ENCODE results near the gene LPCAT1.

DNA sequence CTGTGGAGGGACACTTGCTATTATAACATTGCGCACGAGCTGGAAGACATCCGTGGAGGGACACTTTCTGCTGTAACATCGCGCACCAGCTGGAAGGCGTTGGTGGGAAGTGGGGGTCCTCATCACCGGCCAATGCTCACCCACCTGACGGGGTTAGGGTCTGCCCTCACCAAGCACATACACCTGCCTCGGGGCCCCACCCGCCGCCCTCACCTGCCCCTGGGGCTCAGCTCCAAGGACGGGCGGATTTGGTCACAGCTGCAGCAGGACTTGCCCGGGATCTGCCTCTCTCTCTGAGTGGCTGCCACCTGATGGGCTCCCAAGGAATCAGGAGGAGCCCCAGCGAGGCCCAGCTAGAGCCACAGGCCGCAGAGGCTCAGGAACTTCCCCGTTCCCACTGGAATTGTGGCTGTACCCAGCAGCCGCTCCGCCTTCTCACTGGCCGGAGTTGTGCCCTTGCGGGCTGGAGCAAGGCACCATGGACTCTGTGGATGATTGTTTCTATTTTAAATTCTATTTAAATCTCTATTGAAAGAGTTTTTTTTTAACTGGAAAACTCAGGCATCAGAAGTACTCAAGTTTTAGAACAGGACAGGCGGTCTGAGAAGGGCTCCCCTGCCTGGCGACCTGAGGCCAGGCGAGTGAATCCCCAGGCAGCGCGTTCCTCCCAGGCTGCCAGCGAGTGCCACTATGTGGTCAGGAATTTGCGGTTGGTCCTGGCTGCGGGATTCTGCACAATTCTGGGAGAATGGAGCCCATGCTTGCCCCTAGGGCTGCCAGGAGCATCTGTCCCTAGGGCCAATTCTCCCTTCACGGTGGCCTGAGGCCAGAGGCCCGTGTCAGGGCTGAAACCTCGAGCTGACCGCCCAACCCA is 39.7 kb downstream of the LPCAT1 start:
- TF ChIP-seq, protein P1, sequence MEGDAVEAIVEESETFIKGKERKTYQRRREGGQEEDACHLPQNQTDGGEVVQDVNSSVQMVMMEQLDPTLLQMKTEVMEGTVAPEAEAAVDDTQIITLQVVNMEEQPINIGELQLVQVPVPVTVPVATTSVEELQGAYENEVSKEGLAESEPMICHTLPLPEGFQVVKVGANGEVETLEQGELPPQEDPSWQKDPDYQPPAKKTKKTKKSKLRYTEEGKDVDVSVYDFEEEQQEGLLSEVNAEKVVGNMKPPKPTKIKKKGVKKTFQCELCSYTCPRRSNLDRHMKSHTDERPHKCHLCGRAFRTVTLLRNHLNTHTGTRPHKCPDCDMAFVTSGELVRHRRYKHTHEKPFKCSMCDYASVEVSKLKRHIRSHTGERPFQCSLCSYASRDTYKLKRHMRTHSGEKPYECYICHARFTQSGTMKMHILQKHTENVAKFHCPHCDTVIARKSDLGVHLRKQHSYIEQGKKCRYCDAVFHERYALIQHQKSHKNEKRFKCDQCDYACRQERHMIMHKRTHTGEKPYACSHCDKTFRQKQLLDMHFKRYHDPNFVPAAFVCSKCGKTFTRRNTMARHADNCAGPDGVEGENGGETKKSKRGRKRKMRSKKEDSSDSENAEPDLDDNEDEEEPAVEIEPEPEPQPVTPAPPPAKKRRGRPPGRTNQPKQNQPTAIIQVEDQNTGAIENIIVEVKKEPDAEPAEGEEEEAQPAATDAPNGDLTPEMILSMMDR (IDR thresholded peaks at IDR 0.05) = no peak
- no peak for TF ChIP-seq POLR2A (IDR thresholded peaks at IDR 0.05)

Measured in Peyer's patch (tissue), 4 donors.